Omental fat pad (tissue), 4 donors: Measurements from ENCODE around the gene TRAPPC3L. TPM values are rescaled to one million over a fixed set of nuclear protein-coding genes. Genes with fewer than 3 reads are reported as not detected.

Source experiments
- ATAC-seq: fragments of 150-250 bp; one replicate; pipeline ENCODE4 v1.9.1; 2016; ENCODE audit warnings: mild to moderate bottlenecking, moderate library complexity; ENCODE audit not compliant: low FRiP score
- DNase-seq: peaks from one replicate; pipeline ENCODE4 v3.0.0-alpha.2; 2019; ENCODE audit warnings: low spot score
- total RNA-seq, 4 donors: library from RNA; depleted of rRNA; stranded (reverse); fragments of >200 nt; gene quantifications; one replicate each; pipeline ENCODE4 v1.1.0, GENCODE V29; 2016
- TF ChIP-seq, protein P1 (sequence below), 3 donors: fragments of 450-650 bp; IDR thresholded peaks; one replicate each; pipeline ENCODE4 v1.5.1; 2016 to 2017; ENCODE audit warnings: antibody characterized with exemption in 3 of 3, mild to moderate bottlenecking in 3 of 3, moderate library complexity in 2 of 3

The TRAPPC3L gene
- under 1 TPM in 1 of 4 donors, not detected in 3; 0.63 TPM for total RNA-seq

DNA sequence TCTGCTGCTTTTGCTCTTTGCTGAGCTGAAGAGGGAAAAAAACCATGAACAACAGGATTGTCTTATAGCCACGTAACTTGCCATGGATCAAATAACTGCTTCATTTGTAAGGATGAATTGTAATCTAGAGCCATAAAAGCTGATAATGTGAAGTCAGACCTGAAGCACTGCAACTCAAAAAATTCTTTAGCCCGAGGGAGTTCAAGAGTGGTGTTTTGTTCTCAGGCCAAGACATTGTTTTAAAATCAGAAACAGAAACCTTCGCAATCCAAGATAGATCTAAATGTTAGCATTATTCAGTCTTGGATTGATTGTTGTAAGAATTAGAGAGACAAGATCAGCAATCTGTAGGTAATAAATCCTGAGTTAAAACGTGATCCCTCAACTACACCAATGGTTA lies at the start of gene TRAPPC3L:
TRAPPC3L (minus strand) TSS at position 34 of the 400 bp plus-strand sequence. CDS start 170 bp downstream, outside the sequence.
- TF ChIP-seq, protein P1, sequence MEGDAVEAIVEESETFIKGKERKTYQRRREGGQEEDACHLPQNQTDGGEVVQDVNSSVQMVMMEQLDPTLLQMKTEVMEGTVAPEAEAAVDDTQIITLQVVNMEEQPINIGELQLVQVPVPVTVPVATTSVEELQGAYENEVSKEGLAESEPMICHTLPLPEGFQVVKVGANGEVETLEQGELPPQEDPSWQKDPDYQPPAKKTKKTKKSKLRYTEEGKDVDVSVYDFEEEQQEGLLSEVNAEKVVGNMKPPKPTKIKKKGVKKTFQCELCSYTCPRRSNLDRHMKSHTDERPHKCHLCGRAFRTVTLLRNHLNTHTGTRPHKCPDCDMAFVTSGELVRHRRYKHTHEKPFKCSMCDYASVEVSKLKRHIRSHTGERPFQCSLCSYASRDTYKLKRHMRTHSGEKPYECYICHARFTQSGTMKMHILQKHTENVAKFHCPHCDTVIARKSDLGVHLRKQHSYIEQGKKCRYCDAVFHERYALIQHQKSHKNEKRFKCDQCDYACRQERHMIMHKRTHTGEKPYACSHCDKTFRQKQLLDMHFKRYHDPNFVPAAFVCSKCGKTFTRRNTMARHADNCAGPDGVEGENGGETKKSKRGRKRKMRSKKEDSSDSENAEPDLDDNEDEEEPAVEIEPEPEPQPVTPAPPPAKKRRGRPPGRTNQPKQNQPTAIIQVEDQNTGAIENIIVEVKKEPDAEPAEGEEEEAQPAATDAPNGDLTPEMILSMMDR (IDR thresholded peaks at IDR 0.05): no peak

DNA sequence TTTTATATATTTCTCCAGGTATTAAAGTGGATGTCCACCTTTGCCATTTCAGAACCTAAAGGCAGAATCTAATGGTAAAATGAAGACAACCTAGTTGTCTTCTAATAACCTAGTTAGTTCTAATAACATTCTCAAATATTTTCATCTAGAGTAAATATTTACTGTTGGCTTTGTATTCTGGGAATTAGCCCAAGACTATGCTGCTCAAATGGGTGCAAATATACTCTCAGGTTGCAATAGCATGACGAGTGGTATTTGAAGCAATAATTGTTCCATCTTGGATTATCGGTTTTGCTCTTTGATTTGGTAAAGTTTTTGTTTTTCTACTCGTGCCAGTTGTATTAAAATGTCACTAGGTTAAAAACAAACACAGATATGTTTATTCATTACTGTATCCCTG lies 49.8 kb upstream of the TRAPPC3L start:
- no peak for ATAC-seq
- no peak for DNase-seq
- TF ChIP-seq, protein P1 (IDR thresholded peaks at IDR 0.05): no peak

More for the DNA sequence above, at the start of gene TRAPPC3L:
- ATAC-seq (no peak), DNase-seq (no peak)

DNA sequence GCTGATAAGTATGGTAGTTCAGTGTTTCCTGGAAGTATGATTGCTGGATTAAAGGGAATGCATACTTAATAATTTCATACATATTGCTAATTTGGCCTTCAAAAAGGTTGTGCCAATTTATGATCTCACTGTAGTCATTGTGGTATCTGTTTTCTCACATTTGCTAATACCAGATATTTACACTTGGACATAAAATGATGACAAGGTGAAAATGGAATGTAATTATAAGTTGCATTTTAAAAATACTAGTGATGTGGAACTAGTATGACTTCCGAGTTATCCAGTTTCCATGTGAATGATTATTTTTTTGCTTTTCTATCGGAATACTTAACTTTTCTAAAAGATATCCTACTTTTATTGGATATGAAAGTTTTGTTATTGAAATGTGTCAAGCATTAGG lies 41.3 kb upstream of the TRAPPC3L start:
- no peak for DNase-seq
- ATAC-seq: no peak
- TF ChIP-seq, protein P1 (IDR thresholded peaks at IDR 0.05): no peak

DNA sequence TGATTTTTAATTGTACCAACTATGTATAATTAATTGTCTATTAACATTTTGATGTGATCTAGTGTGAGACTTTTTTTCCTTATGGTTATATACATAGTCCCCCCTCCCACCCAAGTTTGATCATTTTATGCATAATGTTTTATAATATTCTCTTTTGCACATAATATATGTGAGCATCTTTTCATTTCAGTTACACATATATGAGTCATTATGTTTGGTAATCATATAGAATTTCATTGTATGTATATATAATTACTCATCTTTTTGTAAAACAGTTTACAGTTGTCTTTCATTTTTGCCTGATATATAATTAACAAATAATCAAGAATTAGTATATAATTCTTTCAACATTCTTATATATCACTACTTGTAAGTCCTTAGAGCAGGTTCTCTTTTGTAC lies 40.8 kb upstream of the TRAPPC3L start:
- ATAC-seq: no peak
- TF ChIP-seq, protein P1 (IDR thresholded peaks at IDR 0.05): no peak

DNA sequence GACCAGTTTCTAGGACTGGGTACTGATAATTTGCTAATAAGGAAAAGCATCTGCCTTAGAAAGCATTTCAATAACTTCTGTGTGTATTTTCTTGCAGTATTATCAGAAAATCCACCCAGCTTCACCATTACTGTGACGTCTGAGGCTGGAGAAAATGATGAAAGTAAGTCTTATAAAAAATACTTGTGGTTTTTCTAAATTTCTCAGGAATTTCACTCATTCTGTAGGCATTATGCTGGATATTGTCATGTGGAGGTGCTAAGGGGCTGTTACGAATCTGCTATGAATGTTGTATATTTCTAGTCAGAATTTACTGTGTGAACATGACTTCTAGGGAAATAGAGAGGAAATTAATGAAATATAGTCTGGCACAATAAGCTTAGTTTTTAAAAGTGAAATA lies 34.7 kb upstream of the TRAPPC3L start:
- ATAC-seq: no peak
- no peak for DNase-seq
- TF ChIP-seq, protein P1 (IDR thresholded peaks at IDR 0.05): no peak

More for the DNA sequence above, 40.8 kb upstream of the TRAPPC3L start:
- DNase-seq: no peak

DNA sequence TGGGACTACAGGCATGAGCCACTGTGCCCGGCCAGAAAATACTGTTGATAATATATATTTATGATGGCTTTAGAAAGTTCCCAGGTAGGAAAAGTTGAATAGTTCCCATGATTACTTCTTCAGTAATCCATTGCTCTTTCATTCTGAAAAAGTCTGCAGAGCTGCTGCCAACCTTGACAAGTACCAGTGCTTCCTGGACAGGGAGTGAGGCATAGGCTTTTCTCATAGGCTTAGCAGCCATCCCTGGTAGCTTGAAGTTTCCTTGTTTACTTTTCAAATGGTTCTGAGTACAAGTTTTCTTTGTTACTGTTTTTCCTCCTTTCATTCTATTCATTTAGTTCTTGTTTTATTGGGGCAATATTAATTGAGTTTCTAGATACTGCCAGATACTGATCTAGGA lies 33.7 kb upstream of the TRAPPC3L start:
- DNase-seq: no peak
- no peak for ATAC-seq
- TF ChIP-seq, protein P1 (IDR thresholded peaks at IDR 0.05): no peak

DNA sequence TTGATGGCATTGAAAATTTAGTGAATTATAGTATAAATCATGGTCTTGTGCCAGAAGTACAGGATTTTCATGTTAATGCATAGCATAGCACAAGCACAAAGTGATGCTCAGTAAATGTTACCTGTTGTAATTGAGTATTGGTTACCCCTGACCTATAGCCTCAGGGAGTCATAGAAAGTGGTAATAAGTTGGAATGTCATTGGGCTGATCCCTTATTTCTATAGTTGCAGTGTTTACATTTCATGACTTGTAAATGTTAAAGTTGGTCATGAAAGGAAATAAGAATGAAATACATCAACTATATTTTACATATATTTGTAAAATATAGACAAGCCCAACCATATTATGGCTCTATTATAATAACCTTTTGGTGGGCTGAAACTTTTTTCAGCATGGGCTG lies 32.9 kb upstream of the TRAPPC3L start:
- DNase-seq (no peak), ATAC-seq (no peak)
- TF ChIP-seq, protein P1 (IDR thresholded peaks at IDR 0.05): no peak
